NB4 (cell line): ENCODE measurements around the gene HNMT.

Experiments
- POLR2A ChIP-seq: IDR thresholded peaks from 2 replicates; pipeline ENCODE4 v1.6.1; 2011; ENCODE audit warnings: mild to moderate bottlenecking; ENCODE audit not compliant: insufficient read length; ENCODE audit errors: extremely low read depth
- TF ChIP-seq, protein P1 (sequence below): IDR thresholded peaks from one replicate; pipeline ENCODE4 v1.5.1; 2012; ENCODE audit warnings: low read depth, low read length

DNA sequence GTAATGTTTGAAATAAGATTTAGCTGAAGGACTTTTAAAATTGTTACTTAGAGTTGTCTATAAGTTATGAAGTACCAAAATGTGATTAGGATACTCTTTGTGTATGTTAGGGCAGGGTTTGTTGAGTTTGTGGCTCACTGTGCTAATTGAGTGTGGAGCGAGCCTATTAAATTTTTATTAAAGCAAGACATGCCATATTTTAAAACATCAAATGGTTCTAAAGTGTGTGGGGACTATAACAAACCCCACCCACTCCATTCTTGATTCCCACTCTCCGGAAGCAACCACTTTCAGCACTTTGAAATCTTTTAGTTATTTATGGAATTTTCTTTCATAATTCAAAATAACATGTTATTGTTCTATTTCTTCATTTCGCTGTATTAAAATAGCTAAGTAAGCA, 1.8 kb downstream of the HNMT start:
- TF ChIP-seq, protein P1, sequence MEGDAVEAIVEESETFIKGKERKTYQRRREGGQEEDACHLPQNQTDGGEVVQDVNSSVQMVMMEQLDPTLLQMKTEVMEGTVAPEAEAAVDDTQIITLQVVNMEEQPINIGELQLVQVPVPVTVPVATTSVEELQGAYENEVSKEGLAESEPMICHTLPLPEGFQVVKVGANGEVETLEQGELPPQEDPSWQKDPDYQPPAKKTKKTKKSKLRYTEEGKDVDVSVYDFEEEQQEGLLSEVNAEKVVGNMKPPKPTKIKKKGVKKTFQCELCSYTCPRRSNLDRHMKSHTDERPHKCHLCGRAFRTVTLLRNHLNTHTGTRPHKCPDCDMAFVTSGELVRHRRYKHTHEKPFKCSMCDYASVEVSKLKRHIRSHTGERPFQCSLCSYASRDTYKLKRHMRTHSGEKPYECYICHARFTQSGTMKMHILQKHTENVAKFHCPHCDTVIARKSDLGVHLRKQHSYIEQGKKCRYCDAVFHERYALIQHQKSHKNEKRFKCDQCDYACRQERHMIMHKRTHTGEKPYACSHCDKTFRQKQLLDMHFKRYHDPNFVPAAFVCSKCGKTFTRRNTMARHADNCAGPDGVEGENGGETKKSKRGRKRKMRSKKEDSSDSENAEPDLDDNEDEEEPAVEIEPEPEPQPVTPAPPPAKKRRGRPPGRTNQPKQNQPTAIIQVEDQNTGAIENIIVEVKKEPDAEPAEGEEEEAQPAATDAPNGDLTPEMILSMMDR: no peak
- no peak for TF ChIP-seq POLR2A
